Uterus (tissue), 4 donors: ENCODE data around the gene SETD6. TPM values are rescaled to one million over a fixed set of nuclear protein-coding genes. Genes with fewer than 3 reads are reported as not detected.
"Not testable (repeated sequence)": the region's sequence is repeated elsewhere in the genome, so short reads cannot be mapped to it uniquely, and the experiment has no call there.

Experiments
- DNase-seq, 2 donors: peaks; one replicate each; pipeline ENCODE4 v3.0.0-alpha.2; 2019 to 2020
- H3K27ac ChIP-seq, 2 donors: fragments of 200-600 bp; sonication (generic); 1 replicate in 1 of 2; 2 replicates in 1 of 2; pipeline ENCODE4 v1.5.1; 2016 to 2018
- H3K27me3 ChIP-seq, 2 donors: fragments of 200-600 bp; sonication (generic); one replicate each; pipeline ENCODE4 v1.5.1; 2018 to 2019; ENCODE audit warnings: control low read depth in 1 of 2
- H3K36me3 ChIP-seq, 2 donors: fragments of 200-600 bp; sonication (generic); one replicate each; pipeline ENCODE4 v1.5.1; 2019; ENCODE audit warnings: control low read depth in 1 of 2
- H3K4me1 ChIP-seq, 2 donors: fragments of 200-600 bp; sonication (generic); one replicate each; pipeline ENCODE4 v1.5.1; 2018 to 2019; ENCODE audit warnings: control low read depth in 1 of 2
- H3K4me3 ChIP-seq, 2 donors: fragments of 200-600 bp; sonication (generic); 1 replicate in 1 of 2; 2 replicates in 1 of 2; pipeline ENCODE4 v1.5.1; 2018 to 2019; ENCODE audit warnings: mild to moderate bottlenecking in 1 of 2
- H3K9me3 ChIP-seq, 2 donors: fragments of 200-600 bp; sonication (generic); one replicate each; pipeline ENCODE4 v1.5.1; 2019; ENCODE audit warnings: control low read depth in 1 of 2
- POLR2A ChIP-seq, 2 donors: fragments of 450-650 bp; IDR thresholded peaks; one replicate each; pipeline ENCODE4 v1.6.1; 2016; ENCODE audit warnings: antibody characterized with exemption in 2 of 2, mild to moderate bottlenecking in 1 of 2, moderate library complexity in 1 of 2
- intact Hi-C: fragments of 100-400 bp; cut with DNase I; formaldehyde crosslinking; loops from one replicate; pipeline ENCODE4 v1.15.1; 2023; ENCODE audit warnings: low total_unique reads
- total RNA-seq, 4 donors: library from RNA; depleted of rRNA in 3 of 4; stranded (reverse); fragments of >200 nt in 3 of 4; gene quantifications; one replicate each; pipeline versions ENCODE4 v1.1.0 to v1.2.4, GENCODE V29; 2014 to 2023
- TF ChIP-seq, protein P1 (sequence below), 4 experiments: fragments of 200-600 bp in 2 of 4; fragments of 450-650 bp in 2 of 4; sonication (generic) in 2 of 4; IDR thresholded peaks; one replicate each; pipeline ENCODE4 v1.5.1; 2016 to 2019; ENCODE audit warnings: antibody characterized with exemption in 4 of 4, mild to moderate bottlenecking in 2 of 4, moderate library complexity in 1 of 4
- donor health status: DM: yes; HTN: yes; CAD: no.

Gene SETD6
- total RNA-seq, 4 donors from 2014 or later: 22.4 to 157 (median 43.0) TPM

DNA sequence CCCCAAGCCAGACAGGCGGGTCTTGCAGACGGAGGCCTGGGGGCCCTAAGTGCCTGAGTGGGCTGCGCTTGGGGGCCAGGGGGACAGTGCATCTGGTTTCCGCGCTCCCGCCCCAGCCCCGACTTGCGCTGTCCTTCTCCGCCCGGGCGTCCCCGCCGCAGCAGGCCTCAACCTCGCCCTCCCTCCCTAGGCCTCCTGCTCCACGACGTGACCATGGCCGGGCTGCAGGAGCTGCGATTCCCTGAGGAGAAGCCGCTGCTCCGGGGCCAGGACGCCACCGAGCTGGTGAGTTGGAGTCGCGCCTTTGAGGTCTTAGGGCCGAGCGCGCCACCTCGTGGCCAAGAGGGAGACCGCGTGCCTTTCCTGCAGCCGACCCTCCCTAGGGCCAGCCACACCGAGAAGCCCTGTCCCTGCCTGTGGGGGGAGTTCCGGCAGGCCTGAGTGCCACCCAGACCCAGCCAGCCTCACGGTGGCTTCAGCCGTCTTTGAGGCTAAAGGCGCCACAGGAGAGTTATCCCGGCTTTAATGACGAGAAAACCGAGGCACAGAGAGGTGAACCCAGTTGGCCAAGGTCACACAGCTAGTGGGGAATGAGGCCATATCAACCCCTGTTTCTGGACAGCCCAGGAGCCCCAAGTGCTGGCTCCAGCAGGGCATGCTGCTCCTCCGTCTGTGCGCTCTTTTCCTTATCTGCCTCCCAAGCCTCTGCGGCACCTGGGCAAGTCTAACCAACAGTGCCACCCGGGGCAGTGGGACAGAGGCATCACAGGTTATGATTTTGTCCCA, 27.6 kb upstream of the SETD6 start:
- no peak overlapping the region for H3K27ac ChIP-seq

DNA sequence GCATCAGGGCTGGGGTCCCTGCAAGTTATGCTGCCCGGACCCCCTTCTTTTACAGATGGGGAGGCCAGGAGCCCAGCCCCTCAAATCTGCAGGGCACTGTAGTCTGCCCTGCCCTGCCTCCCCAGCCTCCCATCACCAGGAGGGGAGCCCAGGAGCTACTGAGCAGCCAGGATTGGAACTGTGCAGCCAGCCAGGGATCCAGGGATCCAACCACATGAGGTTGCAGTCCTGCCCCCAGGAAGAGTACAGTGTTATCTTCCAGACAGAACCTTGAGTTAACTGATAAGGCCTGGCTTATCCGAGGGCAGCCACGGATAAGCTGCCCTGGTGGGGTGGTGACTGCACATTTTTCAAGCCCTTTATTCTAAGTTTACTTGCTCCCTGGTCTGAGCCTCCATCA, 26.8 kb upstream of the SETD6 start:
- Histone ChIP-seq H3K4me3 (no peak overlapping the region), H3K36me3 (no peaks in the 10 kb centered on the region), H3K27me3 (no peaks in the 10 kb centered on the region), H3K4me1 (no peaks in the 10 kb centered on the region), H3K27ac (no peak overlapping the region), H3K9me3 (no peaks in the 10 kb centered on the region)
- no peak for DNase-seq
- intact Hi-C loops: loop anchor here (5.0 kb wide), 1 partner anchor 141 kb away; no protein-coding TSS in a partner anchor
- TF ChIP-seq POLR2A (IDR thresholded peaks at IDR 0.05): no peak
- TF ChIP-seq, protein P1, sequence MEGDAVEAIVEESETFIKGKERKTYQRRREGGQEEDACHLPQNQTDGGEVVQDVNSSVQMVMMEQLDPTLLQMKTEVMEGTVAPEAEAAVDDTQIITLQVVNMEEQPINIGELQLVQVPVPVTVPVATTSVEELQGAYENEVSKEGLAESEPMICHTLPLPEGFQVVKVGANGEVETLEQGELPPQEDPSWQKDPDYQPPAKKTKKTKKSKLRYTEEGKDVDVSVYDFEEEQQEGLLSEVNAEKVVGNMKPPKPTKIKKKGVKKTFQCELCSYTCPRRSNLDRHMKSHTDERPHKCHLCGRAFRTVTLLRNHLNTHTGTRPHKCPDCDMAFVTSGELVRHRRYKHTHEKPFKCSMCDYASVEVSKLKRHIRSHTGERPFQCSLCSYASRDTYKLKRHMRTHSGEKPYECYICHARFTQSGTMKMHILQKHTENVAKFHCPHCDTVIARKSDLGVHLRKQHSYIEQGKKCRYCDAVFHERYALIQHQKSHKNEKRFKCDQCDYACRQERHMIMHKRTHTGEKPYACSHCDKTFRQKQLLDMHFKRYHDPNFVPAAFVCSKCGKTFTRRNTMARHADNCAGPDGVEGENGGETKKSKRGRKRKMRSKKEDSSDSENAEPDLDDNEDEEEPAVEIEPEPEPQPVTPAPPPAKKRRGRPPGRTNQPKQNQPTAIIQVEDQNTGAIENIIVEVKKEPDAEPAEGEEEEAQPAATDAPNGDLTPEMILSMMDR (IDR thresholded peaks at IDR 0.05): no peak

More for the DNA sequence above, 27.6 kb upstream of the SETD6 start:
- Histone ChIP-seq H3K27me3 (no peaks in the 10 kb centered on the region), H3K4me3 (no peak overlapping the region), H3K9me3 (no peaks in the 10 kb centered on the region), H3K36me3 (no peaks in the 10 kb centered on the region), H3K4me1 (no peaks in the 10 kb centered on the region)
- TF ChIP-seq POLR2A (IDR thresholded peaks at IDR 0.05): no peak
- TF ChIP-seq, protein P1 (IDR thresholded peaks at IDR 0.05): peak; percentile 91 to 96 (median 94)
- intact Hi-C loops: loop anchor here (5.0 kb wide), 1 partner anchor 140 kb away; no protein-coding TSS in a partner anchor
- peak; percentile 79 to 82 for DNase-seq

DNA sequence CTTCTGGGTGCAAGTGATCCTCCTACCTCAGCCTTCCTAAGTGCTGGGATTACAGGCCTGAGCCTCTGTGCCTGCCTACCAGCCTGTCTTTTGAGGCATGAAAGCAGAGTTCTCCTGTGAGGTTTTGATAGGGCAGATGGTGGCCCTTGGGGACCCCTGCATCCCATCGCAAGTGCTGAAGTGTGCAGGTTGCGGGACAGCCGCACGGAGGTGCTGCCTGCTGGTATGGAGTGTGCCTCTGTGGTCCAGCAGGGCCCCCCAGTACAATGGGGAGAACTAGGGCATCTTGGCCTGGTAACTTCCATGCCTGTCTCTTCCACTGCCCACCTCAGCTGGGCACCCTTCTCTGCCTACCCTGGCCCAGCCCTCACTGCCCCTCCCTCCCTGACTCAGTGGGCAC, 25.3 kb upstream of the SETD6 start:
- intact Hi-C loops: no loop called here
- DNase-seq: no peak

DNA sequence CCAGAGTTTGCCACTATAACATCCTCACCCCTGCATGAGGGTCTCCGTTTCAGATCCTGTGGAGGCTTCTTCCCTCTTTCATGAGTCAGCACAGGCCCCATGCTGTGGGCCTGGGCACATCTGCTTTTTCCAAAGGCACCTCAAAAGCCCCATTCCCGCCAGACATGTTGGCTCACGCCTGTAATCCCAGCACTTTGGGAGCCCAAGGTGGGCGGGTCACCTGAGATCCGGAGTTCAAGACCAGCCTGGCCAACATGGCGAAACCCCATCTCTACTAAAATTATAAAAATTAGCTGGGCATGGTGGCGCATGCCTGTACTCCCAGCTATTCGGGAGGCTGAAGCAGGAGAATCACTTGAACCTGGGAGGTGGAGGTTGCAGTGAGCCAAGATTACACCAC, 24.8 kb upstream of the SETD6 start:
- intact Hi-C loops, DNase-seq: not testable (repeated sequence)

More for the DNA sequence above, 25.3 kb upstream of the SETD6 start:
- TF ChIP-seq, protein P1 (IDR thresholded peaks at IDR 0.05): no peak
- TF ChIP-seq POLR2A (IDR thresholded peaks at IDR 0.05): no peak
- Histone ChIP-seq H3K9me3 (no peaks in the 10 kb centered on the region), H3K4me1 (no peaks in the 10 kb centered on the region), H3K36me3 (no peaks in the 10 kb centered on the region), H3K4me3 (no peak overlapping the region), H3K27ac (no peak overlapping the region), H3K27me3 (no peaks in the 10 kb centered on the region)

DNA sequence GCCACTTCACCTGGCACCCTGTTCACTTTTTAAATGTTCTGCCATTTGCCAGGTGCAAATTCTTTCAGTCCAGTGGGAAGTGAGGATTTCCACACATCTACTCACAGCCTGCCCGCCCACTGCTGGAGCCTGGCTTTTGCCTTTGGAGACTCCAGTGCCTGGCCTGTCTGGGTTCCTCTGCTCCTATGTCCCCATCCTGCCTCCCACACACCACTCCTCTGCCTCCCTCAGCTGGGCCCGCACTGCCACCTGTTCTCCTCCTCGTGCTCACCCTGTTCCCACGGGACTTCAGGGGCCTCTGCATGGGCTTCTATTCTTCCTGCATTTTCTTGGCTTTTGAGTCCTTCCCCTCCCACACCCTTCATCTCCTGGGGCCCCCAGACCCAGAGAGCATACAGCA, 23.3 kb upstream of the SETD6 start:
- TF ChIP-seq, protein P1 (IDR thresholded peaks at IDR 0.05): no peak
- no peak for TF ChIP-seq POLR2A (IDR thresholded peaks at IDR 0.05)
- DNase-seq: no peak
- Histone ChIP-seq H3K36me3 (no peaks in the 10 kb centered on the region), H3K9me3 (no peaks in the 10 kb centered on the region), H3K4me3 (no peak overlapping the region), H3K4me1 (no peaks in the 10 kb centered on the region), H3K27me3 (no peaks in the 10 kb centered on the region), H3K27ac (no peak overlapping the region)
- intact Hi-C loops: no loop called here

More for the DNA sequence above, 24.8 kb upstream of the SETD6 start:
- H3K27ac ChIP-seq, H3K27me3 ChIP-seq, H3K9me3 ChIP-seq, H3K4me1 ChIP-seq, H3K4me3 ChIP-seq, H3K36me3 ChIP-seq: not testable (repeated sequence)
